Bronchial epithelial cell (primary cell): ENCODE data around the gene CIROP. TPM values are rescaled to one million over a fixed set of nuclear protein-coding genes. Genes with fewer than 3 reads are reported as not detected.

Source experiments
- DNase-seq: peaks from one replicate; pipeline ENCODE4 v3.0.0-alpha.2; 2010; ENCODE audit warnings: low read depth
- FAIRE-seq: peaks from 2 replicates; lab custom pipeline; 2011; peaks lifted over from hg19 to GRCh38; lab: Jason Lieb, UNC
- H3K27me3 ChIP-seq: 2 replicates; pipeline ENCODE4 v1.5.1; 2011; ENCODE audit warnings: low read length; ENCODE audit not compliant: control insufficient read depth, insufficient read depth
- H3K36me3 ChIP-seq: 2 replicates; pipeline ENCODE4 v1.5.1; 2011; ENCODE audit warnings: low read length; ENCODE audit not compliant: control insufficient read depth, insufficient read depth
- H3K4me3 ChIP-seq: 2 replicates; pipeline ENCODE4 v1.5.1; 2011; ENCODE audit warnings: mild to moderate bottlenecking, low read depth, low read length, control low read depth
- CTCF ChIP-seq: IDR thresholded peaks from 2 replicates; pipeline ENCODE4 v1.5.1; 2011; ENCODE audit warnings: mild to moderate bottlenecking, moderate library complexity, low read length, control low read depth, inconsistent platforms; ENCODE audit not compliant: insufficient read depth, severe bottlenecking
- total RNA-seq: library from RNA; depleted of rRNA; stranded (reverse); fragments of >200 nt; gene quantifications from 2 replicates; pipeline ENCODE4 v1.2.1, GENCODE V29; 2014

CIROP gene
- total RNA-seq, 1 donor from 2014 or later: not detected

GRCh38 chr14:23114669-23115038, 9.9 kb upstream of the CIROP start:
- Histone ChIP-seq H3K27me3 (peaks cover 2% of the 10 kb centered on the region), H3K4me3 (no peak overlapping the region), H3K36me3 (no peaks in the 10 kb centered on the region)
- FAIRE-seq (no peak), DNase-seq (no peak)
- no peak for TF ChIP-seq CTCF

- H3K36me3 ChIP-seq: no peaks in the 10 kb centered on the region
- no peak for DNase-seq
- no peak for FAIRE-seq
- no peak overlapping the region for H3K4me3 ChIP-seq
- TF ChIP-seq CTCF: no peak
- peaks cover 2% of the 10 kb centered on the region for H3K27me3 ChIP-seq
Measured at GRCh38 chr14:23114120-23114458, 9.3 kb upstream of the CIROP start.

GRCh38 chr14:23113431-23114119, 8.8 kb upstream of the CIROP start:
- TF ChIP-seq CTCF: no peak
- Histone ChIP-seq H3K4me3 (no peak overlapping the region), H3K36me3 (no peaks in the 10 kb centered on the region), H3K27me3 (peaks cover 2% of the 10 kb centered on the region)
- no peak for DNase-seq
- no peak for FAIRE-seq

DNA sequence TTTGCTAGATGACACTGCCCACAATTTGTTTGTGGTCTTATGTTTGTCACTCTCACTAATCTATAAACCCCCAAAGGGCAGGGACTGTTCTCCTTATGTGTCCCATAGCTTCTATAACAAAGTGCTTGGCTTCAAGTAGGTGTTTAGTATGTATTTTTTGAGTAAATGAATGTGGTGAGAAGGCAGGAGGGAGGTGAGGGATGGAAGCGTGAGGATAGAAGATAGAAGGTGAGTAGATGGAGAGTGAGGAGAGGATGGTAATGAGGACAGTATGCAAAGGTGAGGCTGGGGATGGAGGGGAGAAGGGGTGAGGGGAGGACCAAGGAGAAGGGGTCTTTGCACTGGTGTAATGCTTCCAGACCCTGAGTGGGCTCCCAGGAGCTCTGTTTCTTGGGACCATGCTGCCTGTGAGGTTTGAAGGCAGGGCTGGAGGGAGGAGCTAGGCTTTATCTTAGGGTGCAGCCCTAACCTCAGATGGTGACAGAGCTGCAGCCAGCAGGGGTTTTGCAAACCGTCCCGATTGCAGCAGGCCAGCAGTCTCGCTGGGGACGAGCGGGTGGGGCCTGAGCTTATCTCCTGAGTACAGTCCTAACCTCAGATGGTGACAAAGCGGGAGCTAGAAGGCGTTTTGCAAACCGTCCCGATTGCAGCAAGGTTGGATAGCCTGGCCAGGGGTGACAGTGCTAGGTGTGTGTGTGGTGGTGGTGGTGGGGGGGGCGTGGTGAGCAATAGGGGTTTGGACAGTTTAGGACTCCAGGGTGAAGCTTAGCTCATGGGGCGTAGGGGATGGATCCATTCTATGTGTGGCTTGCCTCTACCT, 7.8 kb upstream of the CIROP start:
- H3K36me3 ChIP-seq: no peaks in the 10 kb centered on the region
- TF ChIP-seq CTCF: no peak
- peaks cover 2% of the 10 kb centered on the region for H3K27me3 ChIP-seq
- DNase-seq (no peak), FAIRE-seq (no peak)
- no peak overlapping the region for H3K4me3 ChIP-seq

DNA sequence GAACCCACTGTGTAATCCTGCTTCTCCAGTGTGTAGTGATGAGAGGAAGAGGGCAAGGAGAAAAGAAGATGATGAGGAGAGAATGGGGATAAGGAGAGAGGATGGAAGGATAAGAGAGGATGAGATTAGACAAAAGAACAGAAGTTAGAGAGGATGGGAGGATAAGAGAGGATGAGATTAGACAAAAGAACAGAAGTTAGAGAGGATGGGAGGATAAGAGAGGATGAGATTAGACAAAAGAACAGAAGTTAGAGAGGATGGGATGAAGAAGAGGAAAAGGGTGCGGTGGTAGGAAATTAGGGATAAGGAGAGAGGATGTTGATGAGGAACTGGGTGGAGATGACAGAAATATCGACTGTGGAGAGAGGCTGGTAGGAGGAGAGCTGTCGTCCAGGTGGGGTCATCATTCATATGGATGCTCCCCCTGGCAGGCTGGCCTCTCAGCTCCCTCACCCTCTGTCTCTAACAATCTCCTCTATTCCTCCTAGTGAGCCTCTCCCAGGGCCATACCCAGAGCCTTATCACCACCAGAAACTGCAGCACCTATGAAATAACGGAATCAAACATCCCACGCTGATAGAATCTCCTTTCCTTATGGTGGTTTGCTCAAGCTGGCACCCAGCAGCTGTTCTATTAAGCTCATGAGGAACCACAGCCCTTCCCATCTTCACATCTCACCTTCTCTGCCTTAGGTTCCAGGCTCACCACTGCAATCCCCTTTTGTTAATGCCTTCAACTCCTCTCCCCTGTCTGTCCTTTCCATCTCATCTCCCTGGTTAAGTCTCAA, 6.0 kb upstream of the CIROP start:
- FAIRE-seq (no peak), DNase-seq (no peak)
- H3K36me3 ChIP-seq: no peaks in the 10 kb centered on the region
- H3K4me3 ChIP-seq: no peak overlapping the region
- peaks cover 2% of the 10 kb centered on the region for H3K27me3 ChIP-seq
- no peak for TF ChIP-seq CTCF
